ENCODE data around the gene LFNG. TPM values are rescaled to one million over a fixed set of nuclear protein-coding genes. Genes with fewer than 3 reads are reported as not detected.

Gene LFNG
- total RNA-seq, 4 donors from 2014 or later, result 105 to 198 (median 150) TPM

DNA sequence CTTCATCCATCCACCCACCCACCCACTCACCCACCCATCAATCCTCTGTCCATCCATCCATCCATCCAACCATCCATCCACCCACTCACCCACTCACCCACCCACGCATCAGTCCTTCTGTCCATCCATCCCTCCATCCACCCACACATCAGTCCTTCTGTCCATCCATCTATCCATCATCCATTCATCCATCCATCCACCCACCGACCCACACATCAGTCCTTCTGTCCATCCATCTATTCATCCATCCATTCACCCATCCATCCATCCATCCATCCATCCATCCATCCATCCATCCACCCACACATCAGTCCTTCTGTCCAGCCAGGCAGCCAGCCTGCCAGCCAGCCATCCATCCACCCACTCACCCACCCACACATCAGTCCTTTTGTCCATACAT is 27.5 kb upstream of the LFNG start:
- Histone ChIP-seq H3K9me3 (no peaks in the 10 kb centered on the region), H3K27me3 (peaks cover 10% of the 10 kb centered on the region), H3K27ac (no peak overlapping the region), H3K4me3 (no peak overlapping the region), H3K36me3 (no peaks in the 10 kb centered on the region), H3K4me1 (peaks cover 43% of the 10 kb centered on the region)
- TF ChIP-seq POLR2A (IDR thresholded peaks at IDR 0.05) (no peak), POLR2AphosphoS5 (IDR thresholded peaks at IDR 0.05) (no peak), EP300 (IDR thresholded peaks at IDR 0.05) (no peak)
- TF ChIP-seq, protein P1, sequence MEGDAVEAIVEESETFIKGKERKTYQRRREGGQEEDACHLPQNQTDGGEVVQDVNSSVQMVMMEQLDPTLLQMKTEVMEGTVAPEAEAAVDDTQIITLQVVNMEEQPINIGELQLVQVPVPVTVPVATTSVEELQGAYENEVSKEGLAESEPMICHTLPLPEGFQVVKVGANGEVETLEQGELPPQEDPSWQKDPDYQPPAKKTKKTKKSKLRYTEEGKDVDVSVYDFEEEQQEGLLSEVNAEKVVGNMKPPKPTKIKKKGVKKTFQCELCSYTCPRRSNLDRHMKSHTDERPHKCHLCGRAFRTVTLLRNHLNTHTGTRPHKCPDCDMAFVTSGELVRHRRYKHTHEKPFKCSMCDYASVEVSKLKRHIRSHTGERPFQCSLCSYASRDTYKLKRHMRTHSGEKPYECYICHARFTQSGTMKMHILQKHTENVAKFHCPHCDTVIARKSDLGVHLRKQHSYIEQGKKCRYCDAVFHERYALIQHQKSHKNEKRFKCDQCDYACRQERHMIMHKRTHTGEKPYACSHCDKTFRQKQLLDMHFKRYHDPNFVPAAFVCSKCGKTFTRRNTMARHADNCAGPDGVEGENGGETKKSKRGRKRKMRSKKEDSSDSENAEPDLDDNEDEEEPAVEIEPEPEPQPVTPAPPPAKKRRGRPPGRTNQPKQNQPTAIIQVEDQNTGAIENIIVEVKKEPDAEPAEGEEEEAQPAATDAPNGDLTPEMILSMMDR (IDR thresholded peaks at IDR 0.05), result no peak
- 94% methylated on average over 2 of the region's 2 CpGs for WGBS
- no peak for DNase-seq (ENCODE audit: low spot score in 2 of 2)

DNA sequence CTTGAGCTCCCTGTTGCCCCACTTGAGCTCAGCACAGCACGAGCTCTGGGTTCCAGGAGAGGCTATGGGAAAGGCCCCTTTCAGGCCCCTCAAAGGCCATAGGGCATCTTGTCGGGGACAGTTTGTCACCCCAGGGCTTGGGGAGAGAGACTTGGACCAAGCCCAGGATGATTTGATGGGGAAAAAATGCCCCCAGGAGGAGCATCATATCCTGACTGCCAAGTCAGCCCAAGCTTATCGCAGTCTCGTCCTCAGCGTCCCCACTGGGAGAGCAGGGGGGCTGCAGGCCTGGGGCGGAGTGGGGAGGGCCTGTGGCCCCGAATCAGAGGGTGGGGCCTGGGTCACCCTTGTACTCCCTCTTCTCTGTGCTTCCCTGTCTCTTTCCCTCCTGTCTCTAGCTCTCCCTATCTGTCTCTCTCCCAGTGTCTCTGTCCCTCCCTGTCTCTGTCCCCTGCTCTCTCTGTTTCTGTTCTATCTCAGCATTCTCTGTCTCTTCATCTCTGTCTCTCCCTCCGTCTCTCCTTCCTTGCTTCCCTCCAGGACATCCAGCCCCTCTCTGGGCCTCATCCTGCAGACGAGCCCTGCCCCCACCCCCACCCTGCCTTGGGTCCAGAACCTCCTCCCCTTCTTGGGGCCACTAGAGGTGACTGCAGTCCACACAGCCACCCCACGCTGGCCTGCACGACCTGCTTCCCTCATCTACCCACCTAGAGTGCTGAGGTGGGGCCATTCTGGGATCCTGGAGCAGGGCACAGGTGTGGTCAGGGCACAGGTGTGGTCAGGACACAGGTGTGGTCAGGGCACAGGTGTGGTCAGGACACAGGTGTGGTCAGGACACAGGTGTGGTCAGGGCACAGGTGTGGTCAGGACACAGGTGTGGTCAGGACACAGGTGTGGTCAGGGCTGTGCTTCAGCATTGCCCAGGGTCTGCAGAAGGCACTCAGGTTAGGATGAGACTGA is 26.1 kb upstream of the LFNG start:
- TF ChIP-seq POLR2AphosphoS5 (IDR thresholded peaks at IDR 0.05) (no peak), POLR2A (IDR thresholded peaks at IDR 0.05) (no peak), EP300 (IDR thresholded peaks at IDR 0.05) (no peak)
- TF ChIP-seq, protein P1 (IDR thresholded peaks at IDR 0.05), result no peak
- H3K27me3 ChIP-seq, result peaks cover 20% of the 10 kb centered on the region
- 39% methylated on average over 9 of the region's 11 CpGs for WGBS
- peaks cover 32% of the 10 kb centered on the region for H3K4me1 ChIP-seq
- H3K4me3 ChIP-seq, result no peak overlapping the region
- no peaks in the 10 kb centered on the region for H3K9me3 ChIP-seq
- DNase-seq (ENCODE audit: low spot score in 2 of 2), result no peak
- no peak overlapping the region for H3K27ac ChIP-seq
- no peaks in the 10 kb centered on the region for H3K36me3 ChIP-seq

DNA sequence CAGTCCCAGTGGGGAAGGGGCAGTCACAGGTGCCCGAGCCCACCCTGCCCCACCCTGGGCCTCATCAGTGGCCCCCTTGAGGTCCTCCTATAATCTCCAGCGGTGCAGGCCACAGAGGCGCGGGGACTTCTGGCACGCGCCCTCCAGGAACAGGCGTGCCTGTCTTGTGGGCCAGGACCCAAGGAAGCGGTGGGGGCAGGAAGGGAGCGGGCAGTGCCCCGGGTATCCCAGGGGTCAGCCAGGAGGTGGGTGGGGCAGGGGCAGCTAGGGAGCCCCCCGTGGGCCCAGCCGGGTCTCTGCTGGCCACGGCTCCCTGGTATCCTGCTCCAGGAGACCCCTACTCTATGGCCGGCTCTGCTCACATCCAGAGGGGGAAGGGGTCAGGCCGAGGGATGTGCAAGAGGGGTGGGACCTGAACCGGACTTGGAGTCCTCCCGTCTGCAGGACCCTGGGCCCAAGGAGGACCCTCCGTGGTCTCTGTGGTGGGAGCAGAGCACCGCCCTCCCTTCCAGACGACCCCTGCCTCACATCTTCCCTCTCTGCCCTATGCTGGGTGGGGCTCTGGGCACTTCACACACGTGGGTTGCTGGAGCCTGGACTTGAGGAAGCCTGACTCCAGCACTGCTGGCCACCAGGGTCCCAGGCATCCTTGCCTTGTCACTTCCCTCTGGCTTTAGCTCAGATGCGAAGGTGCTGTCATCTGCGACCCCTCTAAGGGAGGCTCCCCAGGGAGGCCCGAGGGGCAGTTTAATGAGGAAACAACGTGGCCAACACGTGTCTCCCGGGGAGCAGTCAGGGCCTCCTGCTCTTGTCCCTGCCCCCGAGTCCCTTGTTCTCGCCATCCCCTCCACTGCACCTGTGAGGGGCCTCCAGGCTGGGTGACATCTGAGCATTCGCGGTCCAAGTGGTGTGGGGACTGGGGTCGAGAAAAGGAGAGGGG is 25.1 kb upstream of the LFNG start:
- 74% methylated on average over 13 of the region's 32 CpGs for WGBS
- no peak for DNase-seq (ENCODE audit: low spot score in 2 of 2)
- Histone ChIP-seq H3K36me3 (no peaks in the 10 kb centered on the region), H3K4me1 (peaks cover 22% of the 10 kb centered on the region), H3K9me3 (no peaks in the 10 kb centered on the region), H3K27me3 (peaks cover 22% of the 10 kb centered on the region), H3K4me3 (no peak overlapping the region), H3K27ac (no peak overlapping the region)
- TF ChIP-seq POLR2AphosphoS5 (IDR thresholded peaks at IDR 0.05) (no peak), EP300 (IDR thresholded peaks at IDR 0.05) (no peak), POLR2A (IDR thresholded peaks at IDR 0.05) (no peak)
- TF ChIP-seq, protein P1 (IDR thresholded peaks at IDR 0.05), result no peak

DNA sequence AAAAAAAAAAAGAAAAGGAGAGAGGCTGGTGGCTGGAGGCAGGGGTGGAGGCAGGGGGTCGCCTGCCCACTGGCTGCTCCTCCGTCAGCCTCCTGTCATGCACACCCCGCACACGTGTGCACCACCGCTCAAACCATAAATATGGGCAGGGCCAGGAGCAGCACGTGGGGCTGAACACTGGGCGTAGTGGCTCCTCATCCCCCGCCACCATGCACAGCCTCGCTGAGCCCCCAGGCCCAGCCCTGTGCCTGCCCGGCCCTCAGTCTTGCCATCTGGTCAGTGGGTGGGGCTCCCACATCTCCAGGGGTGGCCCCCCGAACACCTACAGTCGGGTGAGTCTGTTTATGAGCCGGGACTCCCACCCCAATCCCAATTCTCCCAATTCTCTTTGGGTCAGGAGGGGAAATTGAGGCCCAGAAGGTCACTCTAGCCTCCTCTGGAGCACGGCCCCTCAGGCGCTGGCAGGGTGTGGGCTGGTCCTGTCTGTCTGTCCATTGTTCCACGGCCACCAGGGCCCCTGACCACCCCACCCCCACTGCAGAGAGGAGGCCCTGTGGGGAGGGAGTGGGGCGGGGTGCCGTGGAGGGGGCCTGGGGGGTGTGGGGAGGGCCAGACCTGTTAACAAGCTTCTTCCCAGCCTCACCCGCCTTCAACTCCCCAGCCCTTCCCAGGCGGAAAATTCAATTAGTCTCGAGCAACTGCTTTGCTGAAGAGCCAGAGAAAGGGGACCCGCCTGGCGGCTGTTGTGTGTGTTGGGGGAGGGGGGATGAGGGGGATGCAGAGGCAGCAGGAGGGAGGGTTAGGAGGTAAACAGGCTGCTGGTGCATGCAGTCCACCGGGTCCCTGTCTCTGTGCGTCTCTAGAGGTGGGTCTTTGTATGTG is 23.9 kb upstream of the LFNG start:
- Histone ChIP-seq H3K27ac (no peak overlapping the region), H3K9me3 (no peaks in the 10 kb centered on the region), H3K27me3 (peaks cover 22% of the 10 kb centered on the region), H3K4me3 (no peak overlapping the region), H3K36me3 (no peaks in the 10 kb centered on the region), H3K4me1 (peaks cover 14% of the 10 kb centered on the region)
- TF ChIP-seq, protein P1 (IDR thresholded peaks at IDR 0.05), result no peak
- TF ChIP-seq POLR2A (IDR thresholded peaks at IDR 0.05) (no peak), POLR2AphosphoS5 (IDR thresholded peaks at IDR 0.05) (no peak), EP300 (IDR thresholded peaks at IDR 0.05) (no peak)
- 68% methylated on average over 20 of the region's 25 CpGs for WGBS
- DNase-seq (ENCODE audit: low spot score in 2 of 2), result no peak
